K562 (cell line): Measurements from ENCODE around the gene HMGN5. TPM values are rescaled to one million over a fixed set of nuclear protein-coding genes. Genes with fewer than 3 reads are reported as not detected.

ENCODE experiments used
- ATAC-seq: fragments of 200-7000 bp; cut with Tn5 transposase; 3 replicates; pipeline ENCODE4 v1.9.1; 2020; ENCODE audit warnings: moderate library complexity
- BruUV-seq: library from RNA; stranded (reverse); fragments of 400-500 nt; replicated peaks from 2 replicates; lab custom pipeline; 2021; lab: Mats Ljungman, UMichigan
- CTCF ChIA-PET: fragments of 300-600 bp; formaldehyde crosslinking; extraction: SDS; loops from one replicate; lab custom pipeline; 2021; ENCODE audit warnings: low intra/inter-chr PET ratio; lab: Yijun Ruan, JAX
- POLR2A ChIA-PET: fragments of 300-600, 350-650 bp; sonication (Branson Sonifier 250); formaldehyde crosslinking; extraction: SDS; loops from one replicate; lab custom pipeline; 2021; ENCODE audit warnings: antibody characterized with exemption, inconsistent platforms; lab: Yijun Ruan, JAX
- DNase-seq, 4 experiments: peaks; one replicate each; pipeline versions ENCODE4 v3.0.0 to v3.0.0-alpha.2; 2011 to 2018; ENCODE audit warnings: low spot score in 3 of 4, mixed read lengths in 3 of 4; ENCODE audit errors: extremely low read depth in 1 of 4
- FAIRE-seq: peaks from 2 replicates; lab custom pipeline; 2011; peaks lifted over from hg19 to GRCh38; lab: Jason Lieb, UNC
- H2AFZ ChIP-seq: 2 replicates; pipeline ENCODE4 v1.6.0; 2011; ENCODE audit warnings: low read depth, low read length, control low read depth, inconsistent platforms
- H3K27ac ChIP-seq: fragments of 200-600 bp; 3 replicates; pipeline ENCODE4 v1.8.0; 2011; ENCODE audit warnings: low read depth, mild to moderate bottlenecking, control low read depth, inconsistent platforms, low read length, moderate library complexity, mixed read lengths; ENCODE audit errors: extremely low read depth
- H3K27me3 ChIP-seq, 2 experiments: fragments of 300-600 bp in 1 of 2; 2 replicates in 1 of 2; 3 replicates in 1 of 2; pipeline versions ENCODE4 v1.6.0 to v1.8.0; 2011; ENCODE audit warnings: inconsistent platforms in 2 of 2, low read length in 2 of 2, mild to moderate bottlenecking in 1 of 2, mixed read lengths in 1 of 2, moderate library complexity in 1 of 2; ENCODE audit not compliant: control insufficient read depth in 2 of 2, insufficient read depth in 2 of 2
- H3K36me3 ChIP-seq: fragments of 300-600 bp; 3 replicates; pipeline ENCODE4 v1.8.0; 2011; ENCODE audit warnings: mild to moderate bottlenecking, low read length, inconsistent platforms; ENCODE audit not compliant: control insufficient read depth, insufficient read depth
- H3K4me1 ChIP-seq, 2 experiments: fragments of 200-600 bp in 1 of 2; replicated peaks in 1 of 2; 2 replicates in 1 of 2; 3 replicates in 1 of 2; pipeline versions ENCODE4 v1.5.1 to v1.8.0; 2011; ENCODE audit warnings: inconsistent platforms in 2 of 2, low read length in 2 of 2, mild to moderate bottlenecking in 1 of 2, mixed read lengths in 1 of 2, moderate library complexity in 1 of 2; ENCODE audit not compliant: control insufficient read depth in 2 of 2, insufficient read depth in 2 of 2
- H3K4me2 ChIP-seq: 2 replicates; pipeline ENCODE4 v1.6.1; 2011; ENCODE audit warnings: low read length, control low read depth, inconsistent platforms, mixed read lengths; ENCODE audit not compliant: insufficient read depth
- H3K4me3 ChIP-seq: fragments of 200-600 bp; sonication (generic), shearing (Covaris generic); 2 replicates; pipeline ENCODE4 v1.5.1; 2016; ENCODE audit warnings: control low read depth, inconsistent platforms
- H3K79me2 ChIP-seq: fragments of 200-600 bp; 3 replicates; pipeline ENCODE4 v1.8.0; 2011; ENCODE audit warnings: low read length, inconsistent platforms; ENCODE audit not compliant: control insufficient read depth, insufficient read depth
- H3K9ac ChIP-seq, 2 experiments: 2 replicates each; pipeline versions ENCODE4 v1.6.0 to v1.6.1; 2011; ENCODE audit warnings: low read depth in 2 of 2, low read length in 2 of 2, control low read depth in 1 of 2, inconsistent platforms in 1 of 2, mild to moderate bottlenecking in 1 of 2, mixed read lengths in 1 of 2; ENCODE audit not compliant: insufficient read depth in 1 of 2
- H3K9me1 ChIP-seq: one replicate; pipeline ENCODE4 v1.6.0; 2011; ENCODE audit warnings: inconsistent platforms, mild to moderate bottlenecking, low read length, moderate library complexity; ENCODE audit not compliant: control insufficient read depth, insufficient read depth
- H3K9me3 ChIP-seq: replicated peaks from 2 replicates; pipeline ENCODE4 v1.5.1; 2011; ENCODE audit warnings: low read depth, low read length, inconsistent platforms; ENCODE audit not compliant: control insufficient read depth, insufficient read depth
- H4K20me1 ChIP-seq: replicated peaks from 2 replicates; pipeline ENCODE4 v1.6.1; 2011; ENCODE audit warnings: low read length, inconsistent platforms, mixed read lengths; ENCODE audit not compliant: control insufficient read depth, insufficient read depth
- CBX8 ChIP-seq: fragments of 200-600 bp; sonication (generic); IDR thresholded peaks from 2 replicates; pipeline ENCODE4 v1.6.1; 2012; ENCODE audit warnings: borderline replicate concordance, mixed run types, low read depth, mild to moderate bottlenecking, moderate library complexity, mixed read lengths, low read length, control low read depth, inconsistent platforms; ENCODE audit not compliant: poor library complexity, severe bottlenecking; ENCODE audit errors: extremely low read depth
- CEBPG ChIP-seq, 3 experiments: fragments of 200-800 bp in 1 of 3; sonication (Bioruptor generic) in 1 of 3; sonication (generic) in 1 of 3; formaldehyde crosslinking in 1 of 3; IDR thresholded peaks in 2 of 3; conservative IDR thresholded peaks in 1 of 3; 2 replicates each; pipeline versions ENCODE4 v1.6.1 to v1.8.0; 2016 to 2022; ENCODE audit warnings: missing compliant biosample characterization in 2 of 3, missing genetic modification characterization in 2 of 3, mild to moderate bottlenecking in 1 of 3, missing genetic modification reagents in 1 of 3
- GTF2A2 ChIP-seq: IDR thresholded peaks from 2 replicates; pipeline ENCODE4 v1.6.1; 2016; ENCODE audit warnings: mild to moderate bottlenecking, missing genetic modification characterization, missing compliant biosample characterization
- ILF3 ChIP-seq: fragments of 450-650 bp; IDR thresholded peaks from 2 replicates; pipeline ENCODE4 v1.6.1; 2018; ENCODE audit warnings: antibody characterized with exemption, mild to moderate bottlenecking, moderate library complexity, borderline replicate concordance
- MEF2A ChIP-seq: IDR thresholded peaks from 2 replicates; pipeline ENCODE4 v1.6.1; 2011; ENCODE audit warnings: low read depth, mild to moderate bottlenecking, low read length, moderate library complexity; ENCODE audit not compliant: control insufficient read depth
- PRDM10 ChIP-seq: fragments of 450-650 bp; IDR thresholded peaks from 2 replicates; pipeline ENCODE4 v1.6.1; 2018; ENCODE audit not compliant: partially characterized antibody
- RBM15 ChIP-seq: fragments of 200-400 bp; formaldehyde crosslinking; IDR thresholded peaks from 2 replicates; pipeline ENCODE4 v1.6.1; 2018; ENCODE audit warnings: mild to moderate bottlenecking, low read length, moderate library complexity; ENCODE audit not compliant: insufficient read depth
- RBM25 ChIP-seq: fragments of 200-400 bp; formaldehyde crosslinking; IDR thresholded peaks from 2 replicates; pipeline ENCODE4 v1.6.1; 2018; ENCODE audit warnings: low read length, low read depth, moderate library complexity; ENCODE audit not compliant: severe bottlenecking
- ZFP1 ChIP-seq: fragments of 450-650 bp; formaldehyde crosslinking; IDR thresholded peaks from 2 replicates; pipeline ENCODE4 v1.4.0; 2020; ENCODE audit warnings: mild to moderate bottlenecking, mixed read lengths
- ZNF143 ChIP-seq: sonication (generic); formaldehyde crosslinking; IDR thresholded peaks from 2 replicates; pipeline ENCODE4 v1.9.0; 2022; ENCODE audit warnings: mild to moderate bottlenecking, missing genetic modification reagents
- ZNF263 ChIP-seq: sonication (generic); formaldehyde crosslinking; IDR thresholded peaks from 2 replicates; pipeline ENCODE4 v1.8.0; 2022; ENCODE audit warnings: mild to moderate bottlenecking, missing genetic modification reagents, borderline replicate concordance
- ZNF282 ChIP-seq: sonication (generic); formaldehyde crosslinking; IDR thresholded peaks from 2 replicates; pipeline ENCODE4 v1.8.1; 2023; ENCODE audit warnings: missing genetic modification reagents
- ZNF511 ChIP-seq: sonication (generic); formaldehyde crosslinking; IDR thresholded peaks from 2 replicates; pipeline ENCODE4 v1.8.0; 2022; ENCODE audit warnings: mild to moderate bottlenecking, missing genetic modification reagents
- ZNF830 ChIP-seq: fragments of 250-450 bp; sonication (Bioruptor Pico); IDR thresholded peaks from 2 replicates; pipeline ENCODE4 v1.5.0; 2021; ENCODE audit warnings: mild to moderate bottlenecking
- WGBS: fragments of 100-300 bp; shearing (Covaris generic); methylation state at CpG from one replicate; pipeline ENCODE4 v1.1.6; 2016; ENCODE audit warnings: low coverage, mixed read lengths; ENCODE audit not compliant: insufficient coverage; ENCODE audit errors: missing lambda C conversion rate; 5-methylcytosine and 5-hydroxymethylcytosine counted together
- in situ Hi-C: fragments of 300-500 bp; cut with MboI; formaldehyde crosslinking; loops from 4 replicates; pipeline ENCODE4 v1.15.0; 2018; ENCODE audit warnings: inconsistent platforms, mixed read lengths
- intact Hi-C: fragments of 100-400 bp; cut with micrococcal nuclease; formaldehyde crosslinking; loops from 2 replicates; pipeline ENCODE4 v1.14.2; 2022
- polyA plus RNA-seq, 8 experiments: library from polyadenylated mRNA; depleted of rRNA in 4 of 8; stranded (reverse) in 5 of 8; unstranded in 3 of 8; fragments of >200 nt; fragmentation: Nextera tagmentation in 2 of 8; fragmentation: Illumina TruSeq in 1 of 8; extraction: Ambion mirVana in 2 of 8; extraction: Trizol in 1 of 8; gene quantifications; 2 replicates each; pipeline versions ENCODE4 v1.2.1 to v1.2.3, GENCODE V29; 2011 to 2014; ENCODE audit warnings: inconsistent platforms in 1 of 8, missing spikeins in 1 of 8
- total RNA-seq, 7 experiments: library from RNA; depleted of rRNA in 6 of 7; stranded (reverse); fragments of >200 nt in 6 of 7; fragmentation: Illumina TruSeq in 2 of 7; extraction: Trizol in 2 of 7; gene quantifications; 2 replicates each; pipeline versions ENCODE4 v1.2.1 to v1.2.3, GENCODE V29; 2011 to 2021; ENCODE audit warnings: low replicate concordance in 1 of 7

The HMGN5 gene
- total and polyA plus RNA-seq, 9 of the 15 experiments (the other 6 are each of a cell fraction or from before 2014, with no cell fraction given) = 2.5 to 56.1 (median 7.0) TPM

GRCh38 chrX:81238166-81238565 is 36.5 kb upstream of the HMGN5 start:
- in situ Hi-C loops (no loop called here), intact Hi-C loops (no loop called here)
- Histone ChIP-seq H3K4me3 (no peak overlapping the region), H3K4me2 (no peak overlapping the region), H3K9me3 (no peaks in the 10 kb centered on the region), H3K4me1 (peaks cover 0 to 3% of the 10 kb centered on the region in 2 experiments; a peak in 1 of 5 replicates), H3K9me1 (no peaks in the 10 kb centered on the region), H3K79me2 (no peaks in the 10 kb centered on the region), H3K9ac (no peak overlapping the region), H3K36me3 (no peaks in the 10 kb centered on the region), H3K27ac (no peak overlapping the region), H3K27me3 (no peaks in the 10 kb centered on the region), H2AFZ (no peak overlapping the region), H4K20me1 (no peaks in the 10 kb centered on the region)
- TF ChIP-seq PRDM10 (no peak), ZNF143 (CRISPR knock-in tag) (no peak), ILF3 (no peak), MEF2A (no peak), RBM15 (no peak), RBM25 (no peak), GTF2A2 (no peak), ZNF830 (CRISPR knock-in tag) (no peak), ZFP1 (CRISPR knock-in tag) (no peak), ZNF511 (CRISPR knock-in tag) (no peak), CEBPG (CRISPR knock-in tag; IDR thresholded peaks at IDR 0.05) (no peak), CEBPG (tag; conservative IDR thresholded peaks at IDR 0.05 in 1 of 2, IDR thresholded peaks at IDR 0.05 in 1 of 2) (no peak), CBX8 (no peak), ZNF263 (no peak), ZNF282 (CRISPR knock-in tag) (no peak)
- BruUV-seq = no TSS peak
- DNase-seq (no peak), ATAC-seq (no peak), FAIRE-seq (no peak)
- ChIA-PET CTCF (no interaction called here), POLR2A (no interaction called here)
- WGBS = 43% methylated on average over 1 of the region's 4 CpGs
